ENCODE data around the gene PNLIPRP2. TPM values are rescaled to one million over a fixed set of nuclear protein-coding genes. Genes with fewer than 3 reads are reported as not detected.

PNLIPRP2 gene
- total and polyA plus RNA-seq, 2 donors (not counting 1 experiment from before 2014, with no cell fraction given) = not detected

- no peak overlapping the region for H3K4me2 ChIP-seq (ENCODE audit: extremely low read depth, insufficient read depth, low read length)
- no peaks in the 10 kb centered on the region for H4K20me1 ChIP-seq (ENCODE audit: control insufficient read depth, extremely low read depth, insufficient read depth, low read length)
- no peaks in the 10 kb centered on the region for H3K9me3 ChIP-seq (ENCODE audit: control insufficient read depth, insufficient read depth, low read depth, low read length)
- H3K27ac ChIP-seq (ENCODE audit: insufficient read depth, low read length) = no peak overlapping the region
- no peak overlapping the region for H2AFZ ChIP-seq (ENCODE audit: low read length)
- no peak for TF ChIP-seq EZH2 (IDR thresholded peaks at IDR 0.05; ENCODE audit: low read length, missing control alignments)
- no peak for TF ChIP-seq CTCF (conservative IDR thresholded peaks at IDR 0.05 in 1 of 2, IDR thresholded peaks at IDR 0.05 in 1 of 2; ENCODE audit: low read depth in 1 of 2, low read length in 2 of 2)
- no peak overlapping the region for H3K4me3 ChIP-seq (replicated peaks in 1 of 4; ENCODE audit: control extremely low read depth in 1 of 4, insufficient read depth in 1 of 4, low read depth in 3 of 4, low read length in 4 of 4)
- H3K79me2 ChIP-seq (ENCODE audit: control insufficient read depth, insufficient read depth, low read length) = no peaks in the 10 kb centered on the region
- no peaks in the 10 kb centered on the region for H3K36me3 ChIP-seq (ENCODE audit: control insufficient read depth, insufficient read depth, low read length)
- H3K27me3 ChIP-seq (ENCODE audit: control insufficient read depth, insufficient read depth, low read length) = no peaks in the 10 kb centered on the region
- H3K9ac ChIP-seq (ENCODE audit: insufficient read depth, low read length) = no peak overlapping the region
- DNase-seq (ENCODE audit: low read depth in 2 of 2) = no peak
- no peaks in the 10 kb centered on the region for H3K4me1 ChIP-seq (ENCODE audit: control insufficient read depth, extremely low read depth, insufficient read depth, low read length)
These were observed 12.0 kb downstream of the PNLIPRP2 start for GRCh38 chr10:116632596-116633215.

- H3K9me3 ChIP-seq (ENCODE audit: control insufficient read depth, insufficient read depth, low read depth, low read length) = no peaks in the 10 kb centered on the region
These were observed 12.5 kb downstream of the PNLIPRP2 start for GRCh38 chr10:116633216-116633600.

GRCh38 chr10:116634126-116634975 is 13.6 kb downstream of the PNLIPRP2 start:
- H3K9ac ChIP-seq (ENCODE audit: insufficient read depth, low read length) = no peak overlapping the region
- no peaks in the 10 kb centered on the region for H3K9me3 ChIP-seq (ENCODE audit: control insufficient read depth, insufficient read depth, low read depth, low read length)
- no peak overlapping the region for H3K4me2 ChIP-seq (ENCODE audit: extremely low read depth, insufficient read depth, low read length)
- no peak overlapping the region for H3K27ac ChIP-seq (ENCODE audit: insufficient read depth, low read length)
- no peaks in the 10 kb centered on the region for H3K4me1 ChIP-seq (ENCODE audit: control insufficient read depth, extremely low read depth, insufficient read depth, low read length)
- H2AFZ ChIP-seq (ENCODE audit: low read length) = no peak overlapping the region
- TF ChIP-seq EZH2 (IDR thresholded peaks at IDR 0.05; ENCODE audit: low read length, missing control alignments) = no peak
- no peak for TF ChIP-seq CTCF (conservative IDR thresholded peaks at IDR 0.05 in 1 of 2, IDR thresholded peaks at IDR 0.05 in 1 of 2; ENCODE audit: low read depth in 1 of 2, low read length in 2 of 2)
- no peaks in the 10 kb centered on the region for H3K36me3 ChIP-seq (ENCODE audit: control insufficient read depth, insufficient read depth, low read length)
- no peaks in the 10 kb centered on the region for H4K20me1 ChIP-seq (ENCODE audit: control insufficient read depth, extremely low read depth, insufficient read depth, low read length)
- H3K79me2 ChIP-seq (ENCODE audit: control insufficient read depth, insufficient read depth, low read length) = no peaks in the 10 kb centered on the region
- no peak overlapping the region for H3K4me3 ChIP-seq (replicated peaks in 1 of 4; ENCODE audit: control extremely low read depth in 1 of 4, insufficient read depth in 1 of 4, low read depth in 3 of 4, low read length in 4 of 4)
- DNase-seq (ENCODE audit: low read depth in 2 of 2) = no peak
- H3K27me3 ChIP-seq (ENCODE audit: control insufficient read depth, insufficient read depth, low read length) = no peaks in the 10 kb centered on the region

More at GRCh38 chr10:116633216-116633600, 12.5 kb downstream of the PNLIPRP2 start:
- TF ChIP-seq EZH2 (IDR thresholded peaks at IDR 0.05; ENCODE audit: low read length, missing control alignments) = no peak
- H4K20me1 ChIP-seq (ENCODE audit: control insufficient read depth, extremely low read depth, insufficient read depth, low read length) = no peaks in the 10 kb centered on the region
- no peak overlapping the region for H3K4me2 ChIP-seq (ENCODE audit: extremely low read depth, insufficient read depth, low read length)
- H2AFZ ChIP-seq (ENCODE audit: low read length) = no peak overlapping the region
- H3K27ac ChIP-seq (ENCODE audit: insufficient read depth, low read length) = no peak overlapping the region
- H3K36me3 ChIP-seq (ENCODE audit: control insufficient read depth, insufficient read depth, low read length) = no peaks in the 10 kb centered on the region
- H3K9ac ChIP-seq (ENCODE audit: insufficient read depth, low read length) = no peak overlapping the region
- no peaks in the 10 kb centered on the region for H3K27me3 ChIP-seq (ENCODE audit: control insufficient read depth, insufficient read depth, low read length)
- H3K4me1 ChIP-seq (ENCODE audit: control insufficient read depth, extremely low read depth, insufficient read depth, low read length) = no peaks in the 10 kb centered on the region
- no peak overlapping the region for H3K4me3 ChIP-seq (replicated peaks in 1 of 4; ENCODE audit: control extremely low read depth in 1 of 4, insufficient read depth in 1 of 4, low read depth in 3 of 4, low read length in 4 of 4)
- H3K79me2 ChIP-seq (ENCODE audit: control insufficient read depth, insufficient read depth, low read length) = no peaks in the 10 kb centered on the region
- DNase-seq (ENCODE audit: low read depth in 2 of 2) = no peak

All from fibroblast of lung (primary cell).